Measurements from ENCODE around the gene RAB40C.

RAB40C gene

DNA sequence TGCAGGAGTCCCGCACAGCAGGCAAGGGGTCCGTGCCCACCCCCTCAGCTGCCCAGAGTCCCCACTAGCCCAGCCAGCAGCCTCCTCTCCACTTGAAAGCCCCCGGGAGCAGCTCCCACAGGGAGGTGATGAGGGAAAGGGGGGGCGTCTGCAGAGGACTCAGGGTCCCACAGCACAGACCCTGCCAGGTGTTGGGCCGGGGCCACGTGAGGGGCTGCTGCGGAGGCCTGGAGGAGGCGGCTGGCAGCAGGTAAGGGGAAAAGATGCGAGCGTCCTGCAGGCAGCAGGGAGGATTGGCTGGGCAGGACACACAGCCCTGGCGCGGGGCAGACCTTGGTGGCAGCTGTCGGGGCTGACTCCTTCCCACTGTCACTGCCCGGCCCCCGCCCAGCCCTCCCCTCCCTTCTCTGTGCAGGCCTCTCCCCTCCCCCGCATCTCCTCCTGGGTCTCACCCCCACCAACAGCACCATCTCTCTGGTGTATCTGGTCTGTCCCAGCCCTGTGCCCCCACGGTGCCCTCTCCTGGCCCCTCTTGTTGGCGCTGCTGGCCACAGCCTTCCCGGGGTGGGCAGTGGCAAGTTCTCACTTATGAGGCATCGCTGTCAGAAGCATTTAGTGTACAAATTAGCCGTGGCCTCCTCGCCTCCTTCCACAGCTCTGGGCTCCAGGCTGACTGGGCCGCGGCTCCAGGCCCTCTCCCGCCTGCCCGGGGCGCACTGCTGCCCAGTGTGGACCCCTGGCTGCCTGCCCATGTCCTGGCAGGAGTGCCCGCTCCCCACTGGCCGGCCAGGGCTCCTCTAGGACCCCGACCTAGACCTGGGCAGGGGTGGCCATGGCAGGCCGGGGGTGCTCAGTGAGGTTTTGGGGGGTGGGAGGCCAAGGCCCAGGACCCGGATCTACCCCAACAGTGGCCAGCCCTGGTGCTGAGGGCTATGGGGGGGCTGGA lies 34.1 kb upstream of the RAB40C start:
- H3K4me1 Mint-ChIP-seq = peaks cover 4% of the 10 kb centered on the region
- no peak for ATAC-seq (ENCODE audit: low read depth)
- H3K9me3 Mint-ChIP-seq = no peaks in the 10 kb centered on the region

DNA sequence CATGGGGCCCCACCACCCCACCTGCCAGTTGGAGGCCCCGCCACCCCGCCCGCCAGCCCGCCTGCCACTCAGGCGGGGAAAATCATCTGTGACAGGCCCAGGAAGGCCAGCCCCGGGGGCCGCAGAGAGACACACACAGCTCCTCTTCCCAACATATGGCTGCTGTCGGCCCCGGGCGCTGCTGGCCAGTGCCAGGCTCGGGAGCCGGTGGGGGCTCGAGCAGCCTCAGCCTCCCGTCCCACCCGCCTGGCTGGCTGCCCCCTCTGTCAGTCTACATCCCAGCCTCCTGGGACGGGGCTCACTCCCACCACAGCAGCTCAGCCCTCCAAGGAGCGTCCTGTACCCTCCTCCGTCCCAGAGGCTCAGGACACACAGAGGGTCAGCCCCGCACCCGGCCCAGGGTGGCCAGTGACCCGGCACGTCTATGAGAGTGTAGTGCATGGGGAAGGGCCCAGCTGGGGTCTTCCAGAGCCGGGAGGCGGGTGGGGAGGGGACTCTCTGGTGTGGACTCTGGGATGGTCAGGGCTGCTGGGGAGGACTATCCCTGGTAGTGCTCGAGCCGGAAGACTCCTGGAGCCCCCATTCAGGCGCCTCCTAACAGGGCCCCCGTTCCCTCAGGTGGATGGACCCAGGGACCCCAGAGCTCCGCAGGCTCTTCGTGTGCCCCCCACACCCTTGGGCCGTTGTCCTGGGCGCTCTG lies 33.2 kb upstream of the RAB40C start:
- peaks cover 2% of the 10 kb centered on the region for H3K36me3 Mint-ChIP-seq
- DNase-seq (ENCODE audit: low spot score in 2 of 2) (no peak), ATAC-seq (ENCODE audit: low read depth) (no peak)
- no peak overlapping the region for H3K4me3 Mint-ChIP-seq
- no peaks in the 10 kb centered on the region for H3K9me3 Mint-ChIP-seq
- peaks cover 4% of the 10 kb centered on the region for H3K4me1 Mint-ChIP-seq
- H3K27ac Mint-ChIP-seq = no peak overlapping the region
- peaks cover 10% of the 10 kb centered on the region for H3K27me3 Mint-ChIP-seq

More for the DNA sequence above, 34.1 kb upstream of the RAB40C start:
- H3K27me3 Mint-ChIP-seq = peaks cover 8% of the 10 kb centered on the region
- H3K27ac Mint-ChIP-seq = no peak overlapping the region
- no peak overlapping the region for H3K4me3 Mint-ChIP-seq
- no peak for DNase-seq (ENCODE audit: low spot score in 2 of 2)
- peaks cover 2% of the 10 kb centered on the region for H3K36me3 Mint-ChIP-seq

DNA sequence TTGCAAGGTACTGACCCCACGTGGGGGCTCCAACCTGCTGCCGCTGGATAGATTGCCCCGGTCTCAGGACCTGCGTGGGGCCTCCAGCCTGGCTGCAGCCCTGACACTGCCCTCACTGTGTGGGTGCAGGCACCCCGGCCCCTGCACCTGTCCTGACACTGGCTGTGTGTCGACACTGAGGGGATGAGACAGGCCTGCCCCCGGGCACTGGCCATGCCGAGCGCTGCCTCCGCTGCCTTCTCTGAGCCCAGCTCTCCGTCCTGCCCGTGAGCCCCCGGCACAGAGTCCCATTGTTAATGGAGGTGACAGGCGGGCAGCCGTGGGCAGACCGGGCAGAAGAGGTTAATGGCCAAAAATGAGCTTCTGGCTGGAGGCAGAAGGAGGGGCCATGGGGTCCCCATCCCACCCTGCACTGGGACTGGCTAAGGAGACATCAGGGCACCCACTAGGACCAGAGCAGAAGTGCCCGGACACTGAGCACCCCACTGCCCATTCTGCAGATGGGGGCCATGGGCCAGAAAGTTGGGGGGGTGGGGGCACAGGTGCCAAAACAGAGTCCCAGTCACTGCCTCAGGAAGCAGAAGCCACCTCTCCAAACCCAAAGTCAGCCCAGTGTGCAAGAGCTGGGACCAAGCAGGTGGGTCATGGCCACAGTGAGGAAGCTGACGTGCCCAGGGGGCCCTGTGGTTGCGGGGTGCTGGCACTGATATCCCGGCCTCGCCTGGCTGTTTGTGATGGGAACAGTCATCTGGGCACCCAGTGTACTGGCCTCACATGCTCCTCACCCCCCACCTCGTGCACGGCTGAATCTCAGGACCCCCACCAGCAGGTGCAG lies 32.2 kb upstream of the RAB40C start:
- DNase-seq (ENCODE audit: low spot score in 2 of 2) (no peak), ATAC-seq (ENCODE audit: low read depth) (no peak)
- Mint-ChIP-seq H3K27ac (no peak overlapping the region), H3K27me3 (peaks cover 12% of the 10 kb centered on the region), H3K9me3 (no peaks in the 10 kb centered on the region), H3K36me3 (peaks cover 2% of the 10 kb centered on the region), H3K4me1 (peaks cover 4% of the 10 kb centered on the region), H3K4me3 (no peak overlapping the region)

DNA sequence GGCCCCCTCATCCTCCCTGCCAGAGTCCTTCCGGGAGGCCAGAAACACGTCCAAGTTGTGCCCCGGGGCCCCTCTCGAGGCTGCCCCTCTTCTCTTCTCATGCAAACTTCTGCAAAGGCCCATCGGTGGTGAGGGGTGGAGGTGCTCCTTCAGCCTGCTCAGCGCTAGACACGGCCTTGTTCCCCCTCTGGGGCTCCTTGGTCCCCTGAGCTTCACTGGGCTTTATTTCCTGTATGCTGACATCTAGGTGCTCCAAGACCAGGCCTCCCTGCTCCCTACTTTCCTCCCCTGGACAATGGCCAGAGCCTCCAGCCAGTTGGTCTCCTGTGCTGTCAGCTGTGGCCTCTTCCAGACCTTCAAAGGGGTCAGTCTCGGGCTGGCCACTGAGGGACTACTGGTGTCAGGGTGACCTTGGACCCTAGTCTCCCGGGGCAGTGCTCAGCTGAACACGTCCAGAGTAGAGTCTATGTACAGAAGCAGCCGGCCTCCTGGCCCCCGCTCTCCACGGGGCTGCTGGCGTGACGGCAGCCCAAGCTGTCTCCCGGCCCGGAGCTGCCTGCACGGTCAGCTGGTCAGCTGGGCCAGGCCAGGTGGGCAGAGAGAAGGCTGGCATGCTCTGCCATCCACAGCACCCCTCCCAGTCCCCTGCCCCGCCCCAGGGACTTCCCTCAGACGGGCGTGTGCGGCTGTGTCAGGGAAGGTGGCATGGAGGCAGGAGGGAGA lies 31.4 kb upstream of the RAB40C start:
- H3K27ac Mint-ChIP-seq = no peak overlapping the region
- peaks cover 4% of the 10 kb centered on the region for H3K4me1 Mint-ChIP-seq
- no peak overlapping the region for H3K4me3 Mint-ChIP-seq
- no peaks in the 10 kb centered on the region for H3K9me3 Mint-ChIP-seq
- DNase-seq (ENCODE audit: low spot score in 2 of 2) = no peak
- no peak for ATAC-seq (ENCODE audit: low read depth)
- H3K36me3 Mint-ChIP-seq = peaks cover 2% of the 10 kb centered on the region
- peaks cover 14% of the 10 kb centered on the region for H3K27me3 Mint-ChIP-seq

DNA sequence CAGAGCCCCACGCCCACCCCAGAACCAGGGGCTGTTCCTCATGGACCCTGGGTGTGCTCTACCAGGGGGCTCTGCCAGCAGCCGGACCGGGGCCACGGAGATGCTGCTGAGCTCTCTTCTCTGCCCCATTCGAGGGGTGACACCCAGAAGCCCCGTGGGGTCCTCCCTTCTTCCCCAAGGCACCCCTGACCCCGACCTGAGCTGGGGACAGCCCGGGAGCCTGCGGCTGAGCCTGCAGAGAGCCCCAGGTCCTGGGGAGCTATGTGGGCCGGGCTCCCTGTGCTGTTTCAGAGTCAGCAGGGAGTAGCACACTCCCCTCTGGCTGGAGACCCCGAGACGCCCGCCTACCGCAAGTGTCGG lies 30.9 kb upstream of the RAB40C start:
- Mint-ChIP-seq H3K27me3 (peaks cover 14% of the 10 kb centered on the region), H3K4me1 (peaks cover 4% of the 10 kb centered on the region), H3K9me3 (no peaks in the 10 kb centered on the region), H3K36me3 (peaks cover 2% of the 10 kb centered on the region), H3K4me3 (no peak overlapping the region), H3K27ac (no peak overlapping the region)
- DNase-seq (ENCODE audit: low spot score in 2 of 2) = no peak
- no peak for ATAC-seq (ENCODE audit: low read depth)

DNA sequence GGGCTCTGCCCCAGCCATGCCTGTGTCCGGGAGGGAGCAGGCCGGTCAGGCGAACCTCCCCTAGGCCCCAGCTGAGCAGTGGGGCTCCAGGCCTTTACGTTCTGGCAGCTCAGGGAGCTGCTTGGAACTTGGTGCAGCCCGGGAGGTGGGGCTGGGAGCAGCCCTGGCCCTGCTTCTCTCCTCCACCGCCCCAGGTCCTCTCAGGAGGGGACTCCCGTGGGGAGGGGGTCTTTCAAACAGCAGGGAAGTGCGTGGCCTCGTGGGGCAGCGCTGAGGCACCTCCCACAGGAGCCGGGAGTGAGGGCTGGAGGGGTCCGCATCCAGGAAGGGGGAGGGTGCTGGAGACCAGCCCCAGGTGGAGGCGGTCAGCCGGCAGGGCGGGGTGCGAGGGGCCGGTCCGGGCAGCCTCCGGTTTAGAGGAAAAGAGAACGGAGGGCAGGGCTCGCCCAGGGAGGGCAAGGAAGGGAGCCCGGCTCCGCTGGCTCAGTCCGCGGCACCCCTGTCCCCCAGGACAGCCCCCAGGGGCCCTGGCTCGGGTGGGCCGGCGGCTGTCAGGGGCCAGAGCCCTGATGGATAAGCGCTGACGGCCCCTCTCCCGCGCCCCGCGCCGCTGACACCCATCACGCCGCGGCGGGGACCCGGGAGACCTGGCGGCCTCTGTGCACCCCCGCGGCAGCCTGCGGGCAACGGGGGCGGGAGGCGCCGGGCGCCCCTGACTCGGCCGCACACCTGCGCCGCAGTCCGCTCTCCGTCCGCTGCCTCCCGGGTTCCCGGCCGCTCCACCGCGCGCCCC lies 30.3 kb upstream of the RAB40C start:
- Mint-ChIP-seq H3K27me3 (peaks cover 14% of the 10 kb centered on the region), H3K36me3 (no peaks in the 10 kb centered on the region), H3K27ac (no peak overlapping the region), H3K4me3 (no peak overlapping the region), H3K4me1 (peaks cover 4% of the 10 kb centered on the region), H3K9me3 (no peaks in the 10 kb centered on the region)
- no peak for DNase-seq (ENCODE audit: low spot score in 2 of 2)
- ATAC-seq (ENCODE audit: low read depth) = no peak

DNA sequence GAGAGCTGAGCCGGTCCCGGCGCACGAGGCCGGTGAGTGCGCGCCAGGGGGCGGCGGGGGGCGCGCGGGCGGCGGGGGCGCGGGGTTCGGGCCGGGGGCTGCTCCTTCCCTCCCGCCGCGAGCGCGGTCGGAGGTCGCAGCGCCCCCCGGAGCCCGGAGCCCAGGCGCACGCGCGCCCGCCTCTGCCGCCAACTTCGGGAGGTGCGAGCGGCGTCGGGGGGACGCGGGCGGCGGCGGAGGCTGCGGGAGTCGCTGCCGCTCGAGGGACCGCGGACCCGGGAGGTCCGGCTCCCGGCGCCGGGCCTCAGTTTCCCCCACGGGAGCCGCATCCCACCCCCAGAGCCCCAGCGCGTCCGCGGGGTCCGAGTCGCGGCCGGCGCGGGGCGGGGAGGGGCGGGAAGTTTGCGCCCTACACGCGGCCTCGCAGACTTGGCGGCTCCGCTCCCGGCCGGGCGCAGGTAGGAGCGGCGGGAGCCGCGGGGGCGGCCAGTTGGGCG lies 29.6 kb upstream of the RAB40C start, which contains the start of gene PRR35:
Gene PRR35, plus strand, starts transcription at position 191 of the 497 bp plus-strand sequence. CDS start 2,901 bp downstream, outside the sequence.
- Mint-ChIP-seq H3K4me1 (peaks cover 4% of the 10 kb centered on the region), H3K9me3 (no peaks in the 10 kb centered on the region), H3K27me3 (peaks cover 14% of the 10 kb centered on the region), H3K27ac (no peak within 1 kb of the TSS), H3K36me3 (no peaks in the 10 kb centered on the region), H3K4me3 (no peak within 1 kb of the TSS)
- ATAC-seq (ENCODE audit: low read depth) = no peak
- DNase-seq (ENCODE audit: low spot score in 2 of 2) = no peak

DNA sequence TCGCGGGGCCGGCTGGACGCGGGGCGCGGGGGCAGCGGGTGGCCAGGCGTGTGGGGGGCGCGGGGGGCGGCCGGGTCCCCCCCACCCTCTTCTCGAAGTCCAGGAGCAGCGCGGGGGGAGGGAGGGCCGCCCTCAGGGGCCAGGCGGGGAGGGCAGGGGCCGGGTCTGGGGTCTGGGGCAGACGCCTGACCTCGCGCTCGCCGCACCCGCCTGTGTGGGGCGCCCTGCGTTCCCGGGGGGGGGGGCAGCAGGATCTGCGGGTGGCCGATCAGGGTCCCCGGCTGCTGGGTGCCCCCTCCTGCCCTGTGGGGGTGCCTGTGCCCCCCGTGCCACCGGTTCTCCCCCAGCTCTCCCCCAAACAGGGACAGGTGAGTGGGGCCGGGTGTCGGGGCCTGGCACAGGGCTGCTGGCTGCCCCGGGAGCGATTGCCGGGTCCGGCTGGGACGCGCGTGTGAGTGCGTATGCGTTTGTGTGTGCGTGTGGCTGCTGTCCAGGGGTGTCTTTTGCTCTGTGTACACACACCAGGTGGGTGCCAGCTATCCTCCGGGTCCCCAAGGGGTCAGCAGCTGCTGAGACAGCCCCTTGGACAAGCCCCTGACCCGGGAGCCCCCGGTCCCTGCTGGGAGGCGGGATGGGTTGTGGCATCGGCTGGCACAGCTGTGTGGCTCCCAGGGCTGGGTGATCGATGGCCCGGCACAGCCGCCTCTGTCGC lies 29.0 kb upstream of the RAB40C start:
- Mint-ChIP-seq H3K9me3 (no peaks in the 10 kb centered on the region), H3K4me3 (no peak overlapping the region), H3K27ac (no peak overlapping the region), H3K27me3 (peaks cover 14% of the 10 kb centered on the region), H3K36me3 (no peaks in the 10 kb centered on the region), H3K4me1 (peaks cover 4% of the 10 kb centered on the region)
- DNase-seq (ENCODE audit: low spot score in 2 of 2) = no peak
- no peak for ATAC-seq (ENCODE audit: low read depth)

DNA sequence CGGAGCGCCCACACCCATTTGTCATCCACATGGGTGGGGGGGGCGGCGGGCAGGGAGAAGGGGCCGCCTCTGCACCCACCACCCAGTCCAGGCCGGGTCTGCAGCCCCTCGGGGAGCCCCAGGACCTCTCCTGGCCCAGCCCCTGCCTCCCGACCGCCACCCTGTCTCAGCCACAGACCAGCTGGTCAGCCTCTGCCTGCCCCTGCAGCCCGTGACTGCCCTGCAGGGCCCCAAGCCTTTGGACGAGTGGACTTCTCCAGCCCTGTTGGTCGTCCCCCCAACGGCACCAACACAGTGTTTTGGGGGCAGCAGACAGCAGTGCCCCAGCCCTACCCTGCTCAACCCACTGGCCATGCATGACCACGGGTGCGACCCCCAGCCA lies 28.5 kb upstream of the RAB40C start:
- peaks cover 5% of the 10 kb centered on the region for H3K4me1 Mint-ChIP-seq
- H3K9me3 Mint-ChIP-seq = no peaks in the 10 kb centered on the region
- H3K27me3 Mint-ChIP-seq = peaks cover 14% of the 10 kb centered on the region
- ATAC-seq (ENCODE audit: low read depth) (no peak), DNase-seq (ENCODE audit: low spot score in 2 of 2) (no peak)
- H3K36me3 Mint-ChIP-seq = no peaks in the 10 kb centered on the region
- H3K27ac Mint-ChIP-seq = no peak overlapping the region
- H3K4me3 Mint-ChIP-seq = no peak overlapping the region

DNA sequence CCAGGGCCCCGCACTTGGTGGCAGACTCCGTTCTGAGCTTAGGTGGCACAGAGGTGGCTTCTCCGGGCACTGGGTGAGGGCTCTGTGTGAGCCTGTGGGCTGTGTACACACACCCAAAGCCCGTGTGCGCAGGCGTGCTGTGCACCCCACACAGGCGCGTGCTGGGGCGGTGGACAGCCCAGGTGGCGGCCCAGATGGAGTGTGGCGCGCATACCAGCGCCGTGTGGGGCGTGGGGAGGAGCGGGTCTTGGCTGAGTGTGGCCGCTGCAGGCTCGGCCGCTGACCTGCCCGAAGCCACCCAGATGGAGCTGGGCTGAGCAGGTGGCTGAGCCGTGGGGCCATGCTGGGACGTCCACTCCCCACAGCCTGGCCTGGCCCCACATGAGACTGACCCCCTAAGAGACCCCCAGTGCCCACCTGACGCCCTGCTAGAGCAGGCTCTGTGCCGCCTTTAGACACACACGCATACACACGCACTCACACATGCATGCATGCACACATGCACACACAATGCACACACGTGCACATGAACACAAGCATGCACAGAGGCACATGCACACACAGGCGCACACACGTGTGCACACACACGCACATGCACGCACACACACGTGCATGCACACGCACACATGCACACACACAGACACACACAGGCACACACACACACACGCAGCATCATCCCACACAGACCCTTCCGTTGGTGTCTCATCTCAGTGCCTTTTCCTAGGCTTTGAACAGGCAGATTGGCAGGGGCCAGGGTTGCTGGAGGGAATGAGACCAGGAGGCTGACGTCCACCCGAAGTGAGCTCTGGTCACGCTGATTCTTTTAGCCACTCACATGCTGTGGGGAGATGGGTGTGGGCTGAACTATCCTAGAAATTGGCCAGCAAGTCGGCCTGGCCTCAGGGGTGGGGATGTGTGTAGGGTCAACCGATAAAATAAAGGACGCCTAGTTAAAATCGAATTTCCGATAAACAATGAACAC lies 27.6 kb upstream of the RAB40C start:
- H3K27ac Mint-ChIP-seq = no peak overlapping the region
- no peak overlapping the region for H3K4me3 Mint-ChIP-seq
- no peaks in the 10 kb centered on the region for H3K9me3 Mint-ChIP-seq
- H3K27me3 Mint-ChIP-seq = peaks cover 14% of the 10 kb centered on the region
- no peak for ATAC-seq (ENCODE audit: low read depth)
- H3K36me3 Mint-ChIP-seq = no peaks in the 10 kb centered on the region
- peaks cover 13% of the 10 kb centered on the region for H3K4me1 Mint-ChIP-seq
- no peak for DNase-seq (ENCODE audit: low spot score in 2 of 2)

DNA sequence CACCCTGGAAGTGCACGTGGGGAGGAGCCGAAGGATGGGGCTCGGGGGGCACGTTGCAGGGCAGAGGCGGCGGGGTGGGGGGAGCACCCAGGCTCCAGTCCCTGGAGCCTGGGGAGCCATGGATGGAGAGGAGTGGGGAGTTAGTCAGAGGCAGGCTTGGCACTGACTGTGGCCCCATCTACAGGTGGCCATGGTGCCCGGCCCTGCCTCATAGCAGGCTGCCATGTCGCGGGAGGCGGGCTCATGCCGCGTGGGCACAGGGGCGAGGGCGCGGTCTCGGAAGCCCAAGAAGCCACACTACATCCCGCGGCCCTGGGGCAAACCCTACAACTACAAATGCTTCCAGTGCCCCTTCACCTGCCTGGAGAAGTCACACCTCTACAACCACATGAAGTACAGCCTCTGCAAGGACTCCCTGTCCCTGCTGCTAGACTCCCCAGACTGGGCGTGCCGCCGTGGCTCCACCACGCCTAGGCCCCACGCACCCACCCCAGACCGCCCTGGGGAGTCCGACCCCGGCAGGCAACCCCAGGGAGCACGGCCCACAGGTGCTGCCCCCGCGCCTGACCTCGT lies 26.7 kb upstream of the RAB40C start:
- Mint-ChIP-seq H3K27me3 (peaks cover 12% of the 10 kb centered on the region), H3K4me3 (no peak overlapping the region), H3K27ac (no peak overlapping the region), H3K4me1 (peaks cover 13% of the 10 kb centered on the region), H3K9me3 (no peaks in the 10 kb centered on the region), H3K36me3 (no peaks in the 10 kb centered on the region)
- DNase-seq (ENCODE audit: low spot score in 2 of 2) = no peak
- ATAC-seq (ENCODE audit: low read depth) = no peak

Data from memory B cell (primary cell).